ENCODE results near the gene ORAI2.
"Not testable (repeated sequence)": the region's sequence is repeated elsewhere in the genome, so short reads cannot be mapped to it uniquely, and the experiment has no call there.

Gene ORAI2

DNA sequence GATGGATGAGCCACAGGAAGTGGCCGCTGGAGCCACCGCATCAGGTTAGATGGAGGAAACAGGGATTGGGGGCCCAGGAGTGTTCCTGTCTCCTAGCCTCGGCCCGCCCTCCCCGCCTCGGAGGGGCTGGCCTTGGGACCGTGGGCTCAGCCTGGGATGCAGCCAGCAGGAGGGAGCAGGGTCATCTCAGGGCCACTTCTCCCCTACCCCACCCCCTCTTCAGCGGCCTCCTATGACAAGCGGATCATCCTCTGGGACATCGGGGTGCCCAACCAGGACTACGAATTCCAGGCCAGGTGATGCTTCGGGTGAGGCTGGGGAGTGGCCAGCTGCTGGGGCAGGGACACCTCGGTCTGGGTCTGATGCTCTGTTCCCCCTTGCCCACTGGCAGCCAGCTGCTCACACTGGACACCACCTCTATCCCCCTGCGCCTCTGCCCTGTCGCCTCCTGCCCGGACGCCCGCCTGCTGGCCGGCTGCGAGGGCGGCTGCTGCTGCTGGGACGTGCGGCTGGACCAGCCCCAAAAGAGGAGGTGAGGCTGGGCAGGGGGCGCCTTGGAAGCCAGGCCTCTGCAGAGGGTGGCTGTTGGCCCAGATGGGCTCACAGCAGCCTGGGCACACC, 36.1 kb downstream of the ORAI2 start:
- DNase-seq (ENCODE audit: low read depth in 2 of 2): no peak

DNA sequence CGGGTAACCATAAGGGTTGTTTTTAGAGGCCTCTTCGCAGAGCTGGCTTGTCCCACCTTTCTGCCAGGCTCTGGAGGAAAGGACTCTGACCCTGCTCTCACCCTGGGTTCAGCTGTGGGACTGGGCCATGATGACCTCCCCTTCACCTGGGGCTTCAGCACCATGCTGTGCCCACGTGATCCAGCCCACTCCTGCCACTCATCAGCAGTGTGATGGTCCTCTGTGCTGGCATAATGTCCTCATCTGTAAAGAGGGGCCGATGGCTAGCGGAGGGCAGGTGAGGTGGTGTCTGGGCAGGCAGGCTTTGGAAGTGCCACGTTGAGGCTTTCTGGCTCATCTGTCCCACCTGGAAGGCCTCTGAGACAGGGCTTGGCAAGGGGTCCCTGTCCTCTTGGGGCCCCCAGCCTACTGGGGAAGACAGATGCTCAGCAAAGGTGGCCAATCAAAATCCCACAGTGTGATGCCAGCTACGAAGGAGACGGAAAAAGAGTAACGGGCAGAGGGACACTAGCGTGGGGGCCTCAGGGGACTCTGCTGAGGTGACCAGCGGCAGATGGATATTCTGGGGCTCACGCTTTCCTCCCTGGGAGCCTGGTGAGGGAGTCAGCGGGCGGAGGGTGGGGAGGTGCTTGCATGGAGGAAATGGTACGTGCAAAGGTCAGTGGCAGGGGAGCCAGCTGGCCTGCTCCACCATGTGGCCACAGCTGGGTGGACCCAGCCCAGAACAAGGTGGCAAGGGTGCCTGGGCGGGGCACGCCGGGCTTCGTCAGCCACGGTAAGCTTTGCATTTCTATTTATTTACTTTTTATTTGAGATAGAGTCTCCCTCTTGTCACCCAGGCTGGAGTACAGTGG, 36.8 kb downstream of the ORAI2 start:
- no peak for DNase-seq (ENCODE audit: low read depth in 2 of 2)

DNA sequence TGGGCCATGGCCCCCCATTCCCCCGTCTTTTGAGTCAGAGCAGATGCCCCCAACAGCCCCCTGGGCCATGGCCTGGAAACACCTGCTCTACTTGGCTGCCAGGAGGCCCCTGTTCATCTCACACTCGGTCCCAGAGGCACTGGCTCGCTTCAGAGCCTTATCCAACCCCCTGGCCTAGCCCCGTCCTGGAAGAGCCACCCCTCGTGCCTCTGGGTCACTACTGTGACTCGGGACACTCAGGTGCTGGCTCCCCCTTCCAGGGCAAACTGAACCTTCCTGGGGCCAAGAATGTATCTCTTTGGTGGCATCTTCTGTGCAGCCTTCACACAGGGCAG, 38.4 kb downstream of the ORAI2 start:
- DNase-seq (ENCODE audit: low read depth in 2 of 2): no peak

DNA sequence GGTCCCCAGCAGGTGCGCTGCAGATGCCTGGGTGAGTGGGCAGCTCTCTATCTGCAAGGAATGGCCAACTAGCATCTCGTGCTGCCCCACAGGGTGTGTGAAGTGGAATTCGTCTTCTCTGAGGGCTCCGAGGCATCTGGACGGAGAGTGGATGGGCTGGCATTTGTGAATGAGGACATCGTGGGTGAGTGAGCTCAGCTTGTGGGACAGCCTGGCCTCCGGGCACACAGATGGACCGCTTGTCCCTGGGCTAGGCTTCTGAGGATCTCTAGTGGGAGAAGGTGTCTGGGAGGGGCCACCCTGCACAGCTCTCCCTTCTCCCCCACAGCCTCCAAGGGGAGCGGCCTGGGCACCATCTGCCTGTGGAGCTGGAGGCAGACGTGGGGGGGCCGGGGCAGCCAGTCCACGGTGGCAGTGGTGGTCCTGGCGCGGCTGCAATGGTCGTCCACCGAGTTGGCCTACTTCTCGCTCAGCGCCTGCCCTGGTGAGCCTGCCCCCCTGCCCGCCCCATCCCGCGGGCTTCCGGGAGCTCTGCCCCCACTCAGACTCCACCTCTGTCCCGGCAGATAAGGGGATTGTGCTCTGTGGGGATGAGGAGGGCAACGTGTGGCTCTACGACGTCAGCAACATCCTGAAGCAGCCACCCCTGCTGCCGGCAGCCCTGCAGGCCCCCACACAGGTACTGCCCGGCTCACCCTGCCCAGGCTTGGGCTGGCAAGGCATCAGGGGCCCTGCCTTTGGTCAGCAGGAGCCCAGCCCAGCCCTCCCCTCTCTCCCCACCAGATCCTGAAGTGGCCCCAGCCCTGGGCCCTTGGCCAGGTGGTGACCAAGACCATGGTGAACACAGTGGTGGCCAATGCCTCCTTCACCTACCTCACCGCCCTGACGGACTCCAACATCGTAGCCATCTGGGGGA, 39.0 kb downstream of the ORAI2 start:
- DNase-seq (ENCODE audit: low read depth in 2 of 2): no peak

DNA sequence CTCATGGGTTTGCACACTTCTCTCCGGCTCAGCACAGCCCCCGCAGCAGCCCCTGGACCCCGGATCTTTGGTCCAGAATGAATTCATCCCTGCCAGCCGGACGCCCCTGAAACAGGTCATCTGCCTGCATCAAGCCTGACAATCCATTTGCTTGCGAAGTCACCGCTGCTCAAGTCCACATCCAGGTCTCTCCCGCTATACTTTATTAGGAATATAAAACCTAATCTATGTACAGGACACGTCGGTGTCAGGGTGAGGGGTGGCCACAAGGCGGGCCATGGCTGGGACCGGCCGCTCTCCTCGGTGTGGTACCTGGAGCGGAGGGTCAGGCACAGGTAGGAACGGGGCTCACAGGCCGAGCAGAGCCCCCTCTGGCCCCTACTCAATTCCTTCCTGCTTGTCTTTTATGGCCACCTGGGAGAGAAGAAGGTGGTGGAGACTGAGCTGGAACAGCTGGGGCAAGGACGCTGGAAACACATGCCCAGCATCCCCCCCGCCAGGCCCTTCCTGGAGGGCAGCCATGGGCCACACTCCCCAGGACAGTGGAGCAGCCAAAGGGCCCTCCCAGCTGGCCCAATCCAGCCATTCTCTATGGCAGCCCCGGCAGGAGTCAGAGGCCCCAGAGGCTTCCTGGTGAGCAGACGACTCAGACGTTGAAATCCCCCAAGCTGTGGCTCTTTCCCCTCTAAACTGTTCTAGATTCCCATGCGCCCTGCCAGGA, 40.1 kb downstream of the ORAI2 start:
- no peak for DNase-seq (ENCODE audit: low read depth in 2 of 2)

DNA sequence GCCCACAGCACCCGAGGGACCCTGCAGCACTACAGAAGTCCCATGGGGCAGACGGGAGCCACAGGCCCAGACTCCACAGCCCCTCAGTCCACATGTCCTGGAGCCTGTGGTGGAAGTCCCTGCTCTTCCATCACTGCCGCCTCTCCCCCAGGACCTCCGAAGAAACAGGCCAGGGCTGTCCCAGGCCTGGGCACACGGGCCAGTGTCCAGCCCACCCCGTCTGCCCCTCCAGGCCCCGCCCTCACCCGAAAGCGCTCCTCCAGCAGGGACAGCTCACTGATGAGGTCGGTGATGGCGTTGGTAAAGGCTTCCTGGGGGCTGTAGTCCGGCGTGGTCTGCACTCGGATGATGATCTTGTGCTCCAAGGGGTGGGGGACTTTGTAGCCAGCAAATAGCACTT, 40.7 kb downstream of the ORAI2 start:
- DNase-seq (ENCODE audit: low read depth in 2 of 2): not testable (repeated sequence)

DNA sequence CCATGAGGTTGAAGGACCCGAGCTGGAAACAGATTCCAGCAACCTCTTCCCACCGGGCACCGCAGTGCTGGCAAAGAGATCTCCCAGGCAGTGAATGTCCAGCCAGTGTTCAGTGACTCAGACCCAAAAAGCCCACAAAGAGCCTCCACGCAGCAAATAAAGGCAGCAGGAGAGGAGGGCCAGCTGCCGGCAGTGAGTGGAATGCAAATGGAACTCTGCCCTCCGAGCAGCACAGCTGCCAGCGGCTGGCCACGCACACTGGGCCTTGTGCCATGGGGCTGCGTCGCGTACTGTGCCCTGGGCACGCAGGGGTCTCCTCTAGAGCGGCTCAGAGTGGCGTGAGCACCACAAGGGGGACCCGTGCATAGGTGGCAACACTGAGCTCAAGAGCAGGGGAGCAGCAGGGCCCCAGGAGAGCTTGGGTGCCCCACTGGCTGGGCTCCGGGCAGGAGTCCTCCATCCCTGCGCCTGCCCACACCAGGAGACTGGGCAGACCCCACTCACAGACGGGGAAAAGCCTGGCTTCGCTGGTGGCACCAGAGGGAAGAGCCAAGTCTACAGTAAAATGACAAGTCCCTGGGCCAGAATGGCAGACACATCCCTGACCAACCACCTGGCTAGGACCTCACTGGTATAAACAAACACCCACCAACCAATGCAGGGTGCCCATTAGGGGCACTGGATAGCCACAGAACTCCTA, 41.5 kb downstream of the ORAI2 start:
- DNase-seq (ENCODE audit: low read depth in 2 of 2): not testable (repeated sequence)

DNA sequence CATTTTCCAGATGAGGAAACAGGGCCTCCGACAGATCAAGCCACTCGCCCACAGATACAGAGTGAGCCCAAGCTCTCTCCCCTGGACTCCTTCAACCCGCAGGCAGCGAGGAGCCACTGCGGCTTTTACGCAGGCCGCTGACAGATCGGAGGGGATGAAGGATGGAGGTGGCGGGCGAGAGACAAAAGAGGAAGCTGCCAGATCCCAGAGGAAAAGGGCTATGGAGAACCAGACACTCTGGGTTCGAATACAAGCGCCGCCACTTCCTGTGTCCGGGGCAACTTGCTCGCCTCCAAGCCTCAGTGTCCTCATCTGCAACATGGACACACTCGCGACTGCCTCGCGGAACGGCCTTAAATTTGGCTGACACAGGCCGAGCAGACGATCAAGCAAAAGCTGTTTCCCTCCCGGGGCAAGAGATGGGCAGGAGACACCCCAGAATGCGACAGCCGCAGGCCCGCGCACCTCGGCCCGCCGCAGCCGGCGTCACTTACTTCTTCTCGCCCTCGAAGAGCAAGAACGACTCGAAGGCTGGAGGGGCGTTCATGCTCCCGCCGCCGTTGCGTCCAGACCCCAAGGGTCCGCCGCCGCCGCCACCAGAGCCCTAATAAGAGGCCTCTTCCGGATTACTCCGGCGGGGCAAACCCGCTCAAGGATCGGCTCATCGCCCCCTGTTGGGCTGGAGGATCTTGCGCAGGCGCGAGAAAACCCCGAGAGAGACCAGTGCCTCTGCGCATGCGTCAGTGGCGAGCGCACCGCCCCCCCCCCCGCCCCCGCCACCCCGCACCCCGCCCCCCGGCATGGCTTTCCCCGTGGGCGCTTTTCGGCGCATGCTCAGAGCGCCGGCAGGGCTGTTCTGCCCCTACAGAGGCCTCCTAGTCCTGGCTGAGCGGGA, 45.2 kb downstream of the ORAI2 start, which contains the start of gene POLR2J:
Gene POLR2J, minus strand, starts transcription at position 609 of the 895 bp plus-strand sequence. Its CDS starts 62 bp downstream, at position 547.
- DNase-seq (ENCODE audit: low read depth in 2 of 2): peak; percentile 83 to 96

DNA sequence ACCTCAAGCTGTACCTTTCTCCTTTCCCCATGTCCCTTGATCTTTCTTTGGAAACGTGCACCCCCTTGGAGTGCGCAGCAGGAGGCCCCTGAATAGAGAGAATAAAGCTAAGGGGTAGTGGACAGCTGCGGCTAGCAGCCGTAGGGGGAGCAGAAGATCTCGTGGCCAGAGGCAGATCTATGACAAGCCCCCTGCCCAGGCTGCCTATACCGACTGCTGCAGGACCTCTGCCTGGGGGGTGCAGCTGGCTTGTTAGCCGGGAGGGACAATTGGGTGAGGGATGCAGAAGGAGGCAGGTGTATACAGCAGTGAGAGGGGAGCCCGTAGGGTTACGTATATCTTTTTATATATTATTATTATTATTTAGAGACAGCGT, 45.8 kb downstream of the ORAI2 start:
- DNase-seq (ENCODE audit: low read depth in 2 of 2): not testable (repeated sequence)

DNA sequence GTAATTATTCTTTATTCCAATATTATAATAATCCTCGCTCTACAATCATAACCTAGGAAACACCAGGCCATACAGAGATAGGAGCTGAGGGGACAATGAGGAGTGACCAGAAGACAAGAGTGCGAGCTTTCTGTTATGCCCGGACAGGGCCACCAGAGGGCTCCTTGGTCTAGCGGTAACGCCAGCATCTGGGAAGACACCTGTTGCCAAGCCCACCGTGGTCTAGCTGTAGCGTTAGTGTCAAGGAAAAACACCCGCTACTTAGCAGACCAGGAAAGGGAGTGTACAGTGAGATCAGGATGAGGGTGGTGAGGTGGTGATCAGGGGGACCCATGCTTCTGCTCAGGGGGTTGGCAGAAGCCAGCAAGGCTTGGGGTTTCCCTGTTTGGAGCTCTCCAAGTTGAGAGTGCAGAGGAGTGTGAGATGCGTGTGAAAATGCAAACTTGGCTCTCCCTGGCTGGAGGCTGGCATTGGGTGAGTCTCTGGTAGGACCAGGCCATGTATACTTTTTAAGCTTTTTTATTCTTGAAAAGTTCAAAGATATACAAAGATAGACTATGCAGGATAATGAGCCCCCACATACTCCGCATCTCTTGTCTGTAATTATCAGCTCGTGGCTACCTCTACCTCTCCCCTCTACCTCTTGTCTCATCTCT, 46.7 kb downstream of the ORAI2 start:
- DNase-seq (ENCODE audit: low read depth in 2 of 2): peak in 1 of 2 donors; percentile 29

DNA sequence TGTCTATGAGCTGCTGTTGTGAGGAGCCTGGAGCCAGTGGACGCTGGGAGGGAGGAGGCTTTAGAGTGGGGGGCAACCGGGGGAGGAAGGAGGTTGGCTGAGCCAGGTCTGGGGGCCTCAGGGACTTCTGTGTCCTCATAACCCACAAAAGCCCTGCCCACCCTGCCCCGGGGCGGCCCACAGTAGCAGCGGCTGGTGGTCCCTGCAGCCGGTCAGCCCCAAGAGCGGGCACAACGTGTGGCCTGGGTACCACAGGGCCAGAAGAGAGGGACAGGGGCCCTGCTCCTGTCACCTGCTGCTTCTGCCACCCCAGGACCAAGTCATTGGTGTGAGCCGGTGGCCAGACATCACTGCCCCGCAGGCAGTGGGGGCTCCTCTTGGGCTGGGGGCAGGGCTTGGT, 48.6 kb downstream of the ORAI2 start:
- DNase-seq (ENCODE audit: low read depth in 2 of 2): not testable (repeated sequence)

DNA sequence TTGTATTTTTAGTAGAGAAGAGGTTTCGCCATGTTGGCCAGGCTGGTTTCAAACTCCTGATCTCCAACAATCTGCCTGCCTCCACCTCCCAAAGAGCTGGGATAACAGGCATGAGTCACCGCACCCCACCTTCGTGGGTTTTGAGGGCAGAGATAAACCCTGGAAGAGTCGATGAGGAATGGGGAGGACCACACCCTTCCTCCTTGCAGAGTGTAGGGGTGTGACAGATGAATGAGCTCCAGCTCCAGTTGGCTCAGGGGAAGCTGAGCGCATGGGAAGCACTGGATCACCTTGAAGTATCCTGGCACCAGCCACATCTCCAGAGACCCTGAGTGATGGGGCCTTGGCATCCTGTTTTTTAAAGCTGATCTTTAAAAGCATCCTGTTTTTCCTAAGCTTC, 50.9 kb downstream of the ORAI2 start:
- not testable (repeated sequence) for DNase-seq (ENCODE audit: low read depth in 2 of 2)

DNA sequence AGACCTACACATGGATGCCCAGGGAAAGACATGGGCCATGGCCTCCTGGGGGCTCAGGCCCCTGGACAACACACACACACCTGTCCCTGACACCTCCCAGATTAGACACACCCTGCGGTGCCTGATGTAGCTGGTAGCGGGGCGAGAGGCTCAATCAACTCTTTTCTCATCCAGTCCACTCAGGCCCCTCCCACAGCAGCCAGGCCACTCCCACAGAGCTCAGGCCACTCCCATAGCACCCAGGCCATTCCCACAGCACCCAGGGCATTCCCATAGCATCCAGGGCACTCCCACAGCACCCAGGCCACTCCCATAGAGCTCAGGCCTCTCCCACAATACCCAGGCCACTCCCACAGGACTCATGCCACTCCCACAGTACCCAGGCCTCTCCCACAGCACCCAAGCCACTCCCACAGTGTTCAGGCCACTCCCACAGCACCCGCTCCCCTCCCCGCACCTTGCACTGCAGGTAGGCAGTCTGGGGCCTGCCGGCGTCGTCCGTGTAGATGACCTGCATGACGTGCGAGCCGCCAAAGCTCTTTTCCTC, 57.2 kb downstream of the ORAI2 start:
- DNase-seq (ENCODE audit: low read depth in 2 of 2): peak in 1 of 2 donors; percentile 24

DNA sequence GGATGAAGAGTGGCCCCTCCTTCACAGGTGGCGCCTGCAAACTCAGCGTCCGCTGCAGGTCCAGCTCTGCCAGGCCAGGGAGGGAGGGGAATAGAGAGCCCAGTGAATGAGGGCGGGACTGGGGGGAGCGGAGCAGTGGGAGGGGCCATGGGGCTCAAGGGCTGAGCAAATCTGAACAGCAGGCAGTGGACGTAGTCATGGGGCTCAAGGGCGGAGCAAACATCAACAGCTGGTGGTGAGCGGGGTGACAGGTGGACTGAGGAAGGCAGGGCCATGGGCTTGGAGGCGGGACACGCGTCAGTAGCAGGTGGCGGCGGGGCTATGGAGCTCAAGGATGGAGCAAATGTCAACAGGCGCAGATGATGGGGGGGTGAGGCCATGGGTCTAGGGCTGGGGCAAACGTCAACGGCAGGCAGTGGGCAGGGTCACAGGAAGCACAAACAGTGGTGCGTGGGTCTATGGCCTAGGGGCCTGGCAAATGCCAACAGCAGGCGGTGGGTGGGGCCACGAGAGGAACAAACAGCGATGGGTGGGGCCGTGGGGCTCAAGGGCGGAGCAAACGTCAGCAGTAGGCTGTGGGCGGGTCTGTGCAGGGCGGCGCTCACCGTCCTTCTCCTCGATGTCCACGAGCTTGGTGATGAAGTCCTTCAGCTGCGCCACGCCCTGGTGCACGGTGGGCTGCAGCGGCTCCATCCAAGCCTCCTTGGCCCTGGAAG, 60.0 kb downstream of the ORAI2 start:
- not testable (repeated sequence) for DNase-seq (ENCODE audit: low read depth in 2 of 2)

DNA sequence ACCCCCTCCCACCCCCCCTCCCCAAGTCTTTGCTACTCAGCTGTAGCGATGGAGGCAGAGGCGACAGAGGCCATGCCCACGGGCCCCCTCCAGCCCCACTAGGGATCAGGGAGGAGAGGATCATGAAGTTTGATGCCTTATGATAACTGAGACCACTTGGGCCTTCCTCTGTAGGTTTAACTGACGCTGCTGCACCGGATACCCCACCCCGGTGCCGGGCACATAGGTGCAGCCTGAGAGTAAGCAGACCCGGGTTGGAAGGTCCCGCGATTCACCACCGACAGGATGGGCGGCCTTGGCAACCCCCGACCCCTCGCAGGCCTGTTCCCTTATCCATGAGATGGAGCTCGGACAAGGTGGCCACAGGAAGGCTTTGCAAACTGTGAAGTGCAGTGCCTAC, 60.7 kb downstream of the ORAI2 start:
- DNase-seq (ENCODE audit: low read depth in 2 of 2): not testable (repeated sequence)

DNA sequence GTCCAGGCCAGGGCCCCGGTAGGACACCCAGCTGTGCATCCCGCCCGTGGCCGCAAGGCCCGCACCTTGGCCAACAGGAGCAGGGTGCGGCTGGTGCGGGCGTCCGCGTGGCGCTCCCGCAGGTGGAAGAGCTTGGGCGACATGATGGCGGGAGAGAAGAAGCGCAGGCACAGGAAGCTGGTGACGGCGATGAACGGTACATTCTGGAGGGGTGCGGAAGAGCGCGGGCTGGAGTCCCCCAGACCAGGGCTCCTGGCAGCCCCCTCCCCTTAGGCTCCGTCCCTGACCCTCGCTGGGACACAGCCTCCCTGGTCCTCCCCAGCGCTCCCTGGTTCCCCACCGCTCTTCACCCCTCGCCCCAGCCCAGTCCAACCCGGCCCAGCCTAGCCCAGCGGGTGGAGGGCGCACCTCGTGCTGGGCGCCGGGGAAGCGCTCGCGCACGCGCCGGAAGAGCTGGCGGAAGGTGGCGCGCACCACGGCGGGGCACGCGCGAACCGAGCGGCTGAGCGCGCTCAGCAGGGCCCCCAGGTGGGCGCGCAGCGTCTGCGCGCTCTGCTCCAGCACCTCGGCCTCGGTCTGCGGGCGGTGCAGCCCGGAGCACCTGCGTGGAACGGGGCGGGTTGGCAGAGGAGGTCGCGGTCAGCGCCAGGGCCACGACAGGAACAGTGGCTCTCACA, 61.2 kb downstream of the ORAI2 start:
- not testable (repeated sequence) for DNase-seq (ENCODE audit: low read depth in 2 of 2)

DNA sequence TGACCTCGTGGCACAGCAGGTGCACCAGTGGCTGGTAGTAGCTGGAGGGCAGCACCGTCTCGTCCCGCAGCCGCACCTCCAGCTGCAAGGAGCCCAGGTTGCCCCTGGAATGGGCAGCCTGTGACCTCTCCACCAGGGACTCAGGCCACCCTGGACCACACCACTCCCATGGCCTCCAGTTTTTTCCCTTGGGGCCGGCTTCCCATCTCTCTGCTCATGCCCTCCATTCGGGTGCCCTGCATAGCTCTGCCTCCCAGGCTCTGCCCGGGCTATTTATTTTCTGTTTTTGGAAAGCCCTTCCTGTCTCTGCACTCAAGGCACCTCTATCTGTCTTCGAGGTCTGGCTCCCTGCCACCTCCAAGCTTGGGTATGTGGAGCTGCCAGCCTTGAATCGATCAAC, 63.5 kb downstream of the ORAI2 start:
- not testable (repeated sequence) for DNase-seq (ENCODE audit: low read depth in 2 of 2)

DNA sequence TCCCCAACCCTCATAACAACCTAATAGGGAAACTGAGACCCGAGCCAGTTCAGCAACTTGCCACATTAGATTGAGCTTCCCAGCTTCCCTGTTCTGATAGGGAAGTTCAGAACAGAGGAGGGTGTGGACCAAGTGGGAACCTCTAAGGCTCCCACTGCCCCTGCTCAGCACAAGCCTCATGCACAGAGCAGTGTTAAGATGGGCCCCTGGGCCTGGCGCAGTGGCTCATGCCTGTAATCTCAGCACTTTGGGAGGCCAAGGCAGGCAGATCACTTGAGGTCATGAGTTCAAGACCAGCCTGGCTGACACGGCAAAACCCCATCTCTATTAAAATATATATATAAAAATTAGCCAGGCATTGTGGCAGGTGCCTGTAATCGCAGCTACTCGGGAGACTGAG, 63.9 kb downstream of the ORAI2 start:
- not testable (repeated sequence) for DNase-seq (ENCODE audit: low read depth in 2 of 2)
